Sciatic nerve (tissue), 2 donors: ENCODE measurements around the gene STX8. TPM values are rescaled to one million over a fixed set of nuclear protein-coding genes. Genes with fewer than 3 reads are reported as not detected.

Experiments used
- ATAC-seq: fragments of 200-7000 bp; cut with Tn5 transposase; one replicate; pipeline ENCODE4 v1.9.1; 2020; ENCODE audit warnings: mild to moderate bottlenecking, moderate library complexity
- DNase-seq: peaks from one replicate; pipeline ENCODE4 v3.0.0-alpha.2; 2020; ENCODE audit warnings: low spot score
- intact Hi-C: fragments of 100-400 bp; cut with DNase I; formaldehyde crosslinking; loops from one replicate; pipeline ENCODE4 v1.14.2; 2022
- total RNA-seq: library from RNA; stranded (reverse); fragmentation: NEBNext Ultra II Directional; extraction: Animal tissue kit (Norgen Biotek cat#: 25700); gene quantifications from one replicate; pipeline ENCODE4 v1.2.1, GENCODE V29; 2021
- donor health status: DM: no; HTN: no; CAD: no.
- donor health status: DM: no; HTN: no; CAD: no.

The STX8 gene
- total RNA-seq, 1 donor from 2014 or later, result 67.0 TPM

DNA sequence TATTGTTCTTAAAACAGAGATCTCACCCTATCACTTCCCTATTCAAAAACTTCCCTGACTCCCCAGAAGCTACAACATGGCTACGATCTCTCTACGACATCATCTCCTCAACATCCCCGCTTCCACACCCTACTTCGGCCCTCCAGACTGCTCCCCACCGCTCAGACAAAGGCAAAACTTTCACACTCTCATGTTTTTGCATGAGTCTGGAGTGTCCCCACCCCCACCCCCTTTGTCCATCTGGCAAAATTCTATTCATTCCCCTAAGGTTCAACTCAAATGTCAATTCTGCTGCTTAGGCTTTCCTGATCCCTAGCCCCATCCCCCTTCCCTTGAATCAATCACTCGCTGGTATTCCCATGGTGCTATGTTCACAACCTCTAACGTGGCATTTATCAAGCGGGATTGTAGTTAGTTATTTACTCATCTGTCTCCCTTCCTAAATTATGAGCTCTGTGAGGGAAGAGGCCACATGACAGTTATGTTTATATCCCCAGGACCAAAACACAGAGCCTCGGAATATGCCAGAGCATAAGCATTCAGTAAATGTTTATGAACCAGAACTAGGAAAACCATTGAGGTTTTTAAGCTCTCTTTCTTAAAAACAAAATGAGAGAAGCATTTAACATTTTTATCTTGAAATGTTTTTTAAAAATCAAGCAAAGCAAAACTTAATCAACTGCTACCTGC is 55.9 kb downstream of the STX8 start:
- intact Hi-C loops, result no loop called here
- ATAC-seq, result no peak
- no peak for DNase-seq

- intact Hi-C loops, result no loop called here
- DNase-seq (no peak), ATAC-seq (no peak)
Observed at GRCh38 chr17:9517396-9517795, 58.2 kb downstream of the STX8 start.

DNA sequence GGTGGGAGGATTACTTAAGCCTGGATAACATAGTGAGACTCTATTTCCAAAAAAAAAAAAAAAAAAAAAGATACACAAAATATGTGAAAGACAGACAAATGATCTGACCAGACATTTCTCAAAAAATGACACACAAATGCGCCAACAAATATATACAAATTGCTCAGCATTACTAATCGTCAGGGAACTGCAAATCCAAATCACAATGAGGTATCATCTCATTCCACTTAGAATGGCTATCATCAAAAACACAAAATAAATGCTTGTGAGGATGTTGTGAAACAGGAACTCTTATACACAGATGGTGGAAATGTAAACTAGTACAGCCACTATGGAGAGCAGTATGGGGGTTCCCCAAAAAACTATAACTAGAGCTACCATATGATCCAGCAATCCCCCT is 62.4 kb downstream of the STX8 start:
- DNase-seq, result no peak
- intact Hi-C loops, result no loop called here
- no peak for ATAC-seq

- intact Hi-C loops, result no loop called here
- DNase-seq (no peak), ATAC-seq (no peak)
Observed at GRCh38 chr17:9512323-9513168, 63.1 kb downstream of the STX8 start.

GRCh38 chr17:9509236-9509816 is 66.3 kb downstream of the STX8 start:
- ATAC-seq, result no peak
- DNase-seq, result no peak
- intact Hi-C loops, result no loop called here

- ATAC-seq, result no peak
- intact Hi-C loops, result no loop called here
- no peak for DNase-seq
Observed at GRCh38 chr17:9499041-9499440, 76.6 kb downstream of the STX8 start.

DNA sequence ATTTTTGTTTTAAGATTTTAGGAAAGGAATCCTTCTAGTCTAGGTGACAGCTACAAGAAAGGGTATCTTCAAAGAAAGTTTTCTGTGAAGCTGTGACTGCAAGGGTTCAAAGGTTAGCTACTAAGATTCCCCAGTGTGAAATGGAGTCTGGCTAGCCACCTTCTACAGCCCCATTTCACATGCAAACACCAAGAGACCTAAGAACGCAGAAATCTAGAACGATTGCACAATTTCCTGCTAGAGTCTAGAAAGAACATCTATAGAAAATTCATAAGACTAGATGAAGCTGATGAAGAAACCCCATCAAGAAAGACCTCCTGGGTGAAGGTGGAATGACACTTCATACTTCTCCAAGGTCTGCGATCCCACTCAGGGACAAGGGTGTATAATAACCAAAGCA is 77.1 kb downstream of the STX8 start:
- DNase-seq (no peak), ATAC-seq (no peak)
- intact Hi-C loops, result no loop called here

GRCh38 chr17:9488556-9488955 is 87.1 kb downstream of the STX8 start:
- intact Hi-C loops, result no loop called here
- no peak for ATAC-seq
- DNase-seq, result no peak

DNA sequence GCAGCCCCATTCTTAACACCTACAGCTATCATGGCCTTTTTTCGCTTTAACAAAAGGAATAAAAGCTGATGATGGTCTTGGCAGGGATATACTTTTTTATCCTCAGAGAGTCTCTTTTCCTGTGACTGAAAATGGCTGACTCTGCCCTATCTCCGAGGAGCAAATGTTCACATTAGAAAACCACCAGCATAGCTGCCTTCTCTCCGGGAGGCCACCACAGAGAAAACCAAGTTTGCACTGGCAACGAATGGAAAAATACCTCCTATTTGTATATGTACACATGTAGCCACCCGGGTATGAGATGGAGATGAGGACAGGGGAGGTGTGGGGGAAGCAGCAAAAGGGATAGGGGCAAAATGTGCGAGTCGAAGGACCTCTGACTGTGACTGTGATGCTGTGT is 88.2 kb downstream of the STX8 start:
- ATAC-seq (no peak), DNase-seq (no peak)
- intact Hi-C loops, result no loop called here

- intact Hi-C loops, result no loop called here
- ATAC-seq, result no peak
- DNase-seq, result no peak
Observed at GRCh38 chr17:9484789-9485188, 90.8 kb downstream of the STX8 start.

DNA sequence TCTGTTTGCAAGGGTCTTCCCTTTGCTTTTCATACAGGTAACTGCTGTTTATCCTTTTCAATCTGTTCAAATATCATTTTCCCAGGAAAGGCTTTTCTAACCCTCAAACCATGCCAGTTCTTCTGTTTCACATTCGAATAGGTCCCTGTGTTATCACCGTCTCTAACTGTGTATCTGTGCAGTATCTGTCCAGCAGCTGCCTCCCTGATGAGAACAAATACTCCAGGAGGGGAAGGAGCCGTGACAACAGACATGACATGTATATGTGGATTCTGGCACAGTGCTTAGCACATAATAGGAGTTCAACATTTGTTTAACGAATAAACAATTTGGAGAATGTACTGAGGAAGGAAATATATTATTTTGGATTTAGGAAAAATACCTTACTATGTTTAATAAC is 95.7 kb downstream of the STX8 start:
- no peak for DNase-seq
- ATAC-seq, result no peak
- intact Hi-C loops, result no loop called here

- no peak for ATAC-seq
- intact Hi-C loops, result no loop called here
- no peak for DNase-seq
Observed at GRCh38 chr17:9478889-9479288, 96.7 kb downstream of the STX8 start.

GRCh38 chr17:9475101-9475658 is 100.4 kb downstream of the STX8 start:
- intact Hi-C loops, result no loop called here

DNA sequence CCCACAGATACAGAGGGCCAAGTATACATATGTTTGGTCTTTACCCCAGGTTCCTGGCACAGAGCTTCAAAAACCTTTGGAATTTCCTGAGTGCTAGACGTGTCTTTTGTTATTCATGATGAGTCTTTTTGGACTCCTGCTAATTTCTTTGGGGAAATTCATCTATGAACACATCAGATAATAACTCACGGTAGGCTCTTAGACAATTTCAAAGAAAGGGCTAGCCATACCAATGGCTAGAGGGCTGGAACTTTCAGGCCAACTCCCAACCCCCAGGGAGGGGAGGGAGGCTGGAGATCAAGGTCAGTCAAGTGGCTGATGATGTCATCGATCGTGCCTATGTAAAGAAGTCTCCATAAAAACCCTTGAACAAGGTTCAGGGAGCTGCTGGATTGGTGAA is 101.9 kb downstream of the STX8 start:
- intact Hi-C loops, result no loop called here
- ATAC-seq, result no peak

More at GRCh38 chr17:9475101-9475658, 100.4 kb downstream of the STX8 start:
- peak; percentile 27 for ATAC-seq
- DNase-seq, result no peak

DNA sequence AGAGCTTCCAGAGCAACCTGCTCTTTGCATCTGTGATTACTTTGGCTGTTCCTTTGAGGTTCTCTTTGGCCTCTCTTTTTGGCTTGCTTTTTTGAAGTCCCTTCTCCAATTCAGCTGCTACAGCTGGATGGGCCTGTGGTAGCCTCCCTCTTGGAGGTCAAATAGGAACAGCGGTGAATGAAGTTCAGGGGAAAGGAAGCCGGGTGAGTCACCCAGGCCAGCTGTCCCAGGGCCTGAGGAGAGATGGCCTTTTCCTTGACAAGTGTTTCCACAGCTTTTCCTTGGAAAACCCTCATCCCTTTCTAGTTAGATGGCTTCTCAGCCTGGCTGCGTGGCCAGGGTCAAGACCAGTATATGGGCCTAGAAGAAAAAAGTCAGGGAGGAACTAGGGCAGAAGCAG is 103.1 kb downstream of the STX8 start:
- ATAC-seq, result peak; percentile 96
- intact Hi-C loops, result no loop called here

More for the DNA sequence above, 101.9 kb downstream of the STX8 start:
- no peak for DNase-seq

DNA sequence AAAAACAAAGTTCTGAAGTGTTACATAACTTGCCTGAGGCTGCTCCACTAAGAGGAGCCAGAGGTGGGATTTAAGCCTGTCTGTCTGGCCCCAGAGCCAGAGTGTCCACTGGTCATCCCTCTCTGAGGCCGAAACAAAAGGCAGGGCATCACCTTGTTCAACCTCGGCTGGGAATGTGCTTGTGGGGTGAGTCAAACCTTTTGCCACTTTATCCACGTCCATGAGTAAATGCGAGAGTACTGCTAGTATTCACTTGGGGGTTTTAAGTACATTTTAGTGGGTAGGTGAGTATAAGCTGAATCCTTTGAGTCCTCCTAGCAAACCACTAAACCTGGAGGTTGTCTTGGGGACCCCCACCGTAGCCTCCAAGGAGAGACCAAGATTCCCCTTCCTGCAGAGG is 103.5 kb downstream of the STX8 start:
- DNase-seq (no peak), ATAC-seq (peak; percentile 52)
- intact Hi-C loops, result no loop called here

More for the DNA sequence above, 103.1 kb downstream of the STX8 start:
- DNase-seq, result no peak

DNA sequence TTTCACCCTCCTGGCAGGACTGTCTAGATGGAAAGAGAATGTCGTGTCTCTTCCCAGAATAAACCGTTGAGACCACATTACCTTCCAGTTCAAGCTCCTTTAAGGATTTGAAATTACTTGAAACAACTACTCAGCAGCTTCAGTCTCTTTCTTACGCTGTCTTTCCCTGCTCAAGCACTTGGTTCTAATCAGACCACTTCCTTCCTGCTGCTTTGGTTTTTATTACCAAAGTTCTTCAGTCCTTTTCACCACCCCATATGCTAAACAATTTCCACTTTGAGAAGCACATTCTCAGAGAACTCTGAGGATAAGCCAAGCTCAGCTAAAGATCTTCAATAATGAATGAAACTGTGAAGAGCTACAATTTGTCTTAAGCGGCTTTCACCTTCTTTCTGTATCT is 105.4 kb downstream of the STX8 start:
- ATAC-seq (no peak), DNase-seq (no peak)
- intact Hi-C loops, result no loop called here

DNA sequence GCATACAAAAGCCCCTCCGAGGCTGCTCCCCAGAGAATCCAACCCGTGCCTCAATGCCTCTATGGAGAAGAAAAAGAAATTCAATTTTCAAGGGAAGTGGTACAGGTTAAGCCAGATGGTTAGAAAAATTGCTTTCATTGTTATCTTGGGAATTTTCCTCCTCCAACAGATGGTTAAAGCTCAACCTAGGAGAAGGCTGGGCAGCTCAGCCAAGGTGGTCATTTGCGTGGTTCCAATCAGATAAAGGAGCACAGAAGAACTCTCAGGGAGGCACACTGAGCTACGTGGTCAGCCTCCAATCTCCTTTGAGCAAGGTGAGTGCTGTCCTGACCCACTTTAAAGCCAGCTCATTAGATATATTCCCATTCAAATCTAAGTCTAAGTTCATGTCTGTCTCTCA is 106.7 kb downstream of the STX8 start:
- no peak for DNase-seq
- intact Hi-C loops, result loop anchor here (5.0 kb wide), 1 partner anchor 52 kb away; no protein-coding TSS in a partner anchor
- no peak for ATAC-seq

GRCh38 chr17:9468532-9468931 is 107.1 kb downstream of the STX8 start:
- intact Hi-C loops, result loop anchor here (5.0 kb wide), 1 partner anchor 51 kb away; no protein-coding TSS in a partner anchor
- ATAC-seq, result no peak

DNA sequence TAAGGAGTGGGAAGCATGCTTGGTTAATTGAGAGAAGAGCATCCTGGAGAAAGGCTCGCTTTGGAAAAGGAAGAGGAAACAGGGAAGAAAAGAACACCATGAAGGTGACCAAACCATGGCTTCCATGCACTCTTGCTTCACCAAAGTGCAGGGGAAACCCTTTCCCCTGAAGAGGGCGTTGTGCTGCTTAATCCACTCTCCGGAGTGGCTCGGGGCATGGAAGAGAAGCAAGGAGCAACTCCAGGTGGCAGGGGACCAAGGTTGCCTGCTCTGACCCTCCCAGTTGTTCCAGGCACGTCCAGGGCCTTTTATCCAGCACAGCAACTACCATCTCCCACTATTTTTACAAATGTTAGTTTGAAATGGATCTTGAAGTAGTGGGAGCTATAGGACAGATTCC is 108.1 kb downstream of the STX8 start:
- ATAC-seq (no peak), DNase-seq (no peak)
- intact Hi-C loops, result loop anchor here (5.0 kb wide), 1 partner anchor 50 kb away; no protein-coding TSS in a partner anchor

More at GRCh38 chr17:9468532-9468931, 107.1 kb downstream of the STX8 start:
- no peak for DNase-seq
